ENCODE results near the gene TMEM272. TPM values are rescaled to one million over a fixed set of nuclear protein-coding genes. Genes with fewer than 3 reads are reported as not detected.
A peak's percentile ranks its signal among the peaks of the same experiment; 100 is the strongest.

Gene TMEM272
- total and polyA plus RNA-seq, 7 donors: 0.17 to 0.49 (median 0.27) TPM; not detected in 1

DNA sequence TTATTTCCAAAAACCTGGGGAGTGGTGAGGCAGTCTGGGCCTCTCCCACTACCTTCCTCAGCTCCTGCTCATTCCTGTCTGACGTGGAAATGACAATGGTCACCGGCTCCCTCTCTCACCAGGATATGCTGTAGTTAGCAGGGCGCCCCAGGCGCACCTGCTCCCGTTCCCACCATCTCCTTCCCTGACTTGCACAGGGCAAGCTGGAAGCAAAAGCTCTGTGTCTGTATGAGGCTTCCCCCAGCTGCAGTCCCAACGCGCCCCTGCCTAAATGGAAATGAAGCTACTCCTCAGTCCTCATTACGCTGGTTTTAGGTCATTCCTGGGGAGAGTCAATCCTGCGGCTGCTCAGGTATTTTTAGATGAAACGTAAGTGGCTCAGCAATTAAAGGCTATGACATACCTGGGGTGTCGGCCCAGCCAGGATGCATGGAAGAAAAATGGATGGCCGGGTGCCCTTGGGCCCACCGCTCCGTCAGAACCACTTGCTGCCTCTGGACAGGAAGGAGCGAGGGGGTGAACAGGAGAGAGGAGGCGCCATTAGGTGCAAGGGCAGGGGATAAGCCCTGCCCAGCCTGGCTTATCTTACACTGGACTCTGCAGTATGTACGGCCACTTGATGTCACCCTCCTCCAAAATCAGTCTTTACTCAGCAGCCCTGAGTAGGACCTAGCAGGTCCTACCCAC lies 73.4 kb downstream of the TMEM272 start:
- 90 to 92% (median 90%) methylated on average over 17 of the region's 17 CpGs for WGBS, 3 donors
- no peaks in the 10 kb centered on the region for H3K9me3 ChIP-seq
- ATAC-seq (peak in 2 of 4 donors; percentile 42 to 44), DNase-seq (no peak)
- no peak overlapping the region for H3K27ac ChIP-seq
- no peaks in the 10 kb centered on the region for H3K27me3 ChIP-seq (ENCODE audit: insufficient read depth in 3 of 3, low read length in 2 of 3)
- no peak overlapping the region for H3K4me3 ChIP-seq
- peaks cover 0 to 18% of the 10 kb centered on the region in 2 donors for H3K36me3 ChIP-seq (ENCODE audit: insufficient read depth in 1 of 2, low read depth in 1 of 2)
- H3K4me1 ChIP-seq: no peaks in the 10 kb centered on the region
- intact Hi-C loops (cut with DNase I): no loop called here
- TF ChIP-seq, protein P1, sequence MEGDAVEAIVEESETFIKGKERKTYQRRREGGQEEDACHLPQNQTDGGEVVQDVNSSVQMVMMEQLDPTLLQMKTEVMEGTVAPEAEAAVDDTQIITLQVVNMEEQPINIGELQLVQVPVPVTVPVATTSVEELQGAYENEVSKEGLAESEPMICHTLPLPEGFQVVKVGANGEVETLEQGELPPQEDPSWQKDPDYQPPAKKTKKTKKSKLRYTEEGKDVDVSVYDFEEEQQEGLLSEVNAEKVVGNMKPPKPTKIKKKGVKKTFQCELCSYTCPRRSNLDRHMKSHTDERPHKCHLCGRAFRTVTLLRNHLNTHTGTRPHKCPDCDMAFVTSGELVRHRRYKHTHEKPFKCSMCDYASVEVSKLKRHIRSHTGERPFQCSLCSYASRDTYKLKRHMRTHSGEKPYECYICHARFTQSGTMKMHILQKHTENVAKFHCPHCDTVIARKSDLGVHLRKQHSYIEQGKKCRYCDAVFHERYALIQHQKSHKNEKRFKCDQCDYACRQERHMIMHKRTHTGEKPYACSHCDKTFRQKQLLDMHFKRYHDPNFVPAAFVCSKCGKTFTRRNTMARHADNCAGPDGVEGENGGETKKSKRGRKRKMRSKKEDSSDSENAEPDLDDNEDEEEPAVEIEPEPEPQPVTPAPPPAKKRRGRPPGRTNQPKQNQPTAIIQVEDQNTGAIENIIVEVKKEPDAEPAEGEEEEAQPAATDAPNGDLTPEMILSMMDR (IDR thresholded peaks at IDR 0.05): no peak

DNA sequence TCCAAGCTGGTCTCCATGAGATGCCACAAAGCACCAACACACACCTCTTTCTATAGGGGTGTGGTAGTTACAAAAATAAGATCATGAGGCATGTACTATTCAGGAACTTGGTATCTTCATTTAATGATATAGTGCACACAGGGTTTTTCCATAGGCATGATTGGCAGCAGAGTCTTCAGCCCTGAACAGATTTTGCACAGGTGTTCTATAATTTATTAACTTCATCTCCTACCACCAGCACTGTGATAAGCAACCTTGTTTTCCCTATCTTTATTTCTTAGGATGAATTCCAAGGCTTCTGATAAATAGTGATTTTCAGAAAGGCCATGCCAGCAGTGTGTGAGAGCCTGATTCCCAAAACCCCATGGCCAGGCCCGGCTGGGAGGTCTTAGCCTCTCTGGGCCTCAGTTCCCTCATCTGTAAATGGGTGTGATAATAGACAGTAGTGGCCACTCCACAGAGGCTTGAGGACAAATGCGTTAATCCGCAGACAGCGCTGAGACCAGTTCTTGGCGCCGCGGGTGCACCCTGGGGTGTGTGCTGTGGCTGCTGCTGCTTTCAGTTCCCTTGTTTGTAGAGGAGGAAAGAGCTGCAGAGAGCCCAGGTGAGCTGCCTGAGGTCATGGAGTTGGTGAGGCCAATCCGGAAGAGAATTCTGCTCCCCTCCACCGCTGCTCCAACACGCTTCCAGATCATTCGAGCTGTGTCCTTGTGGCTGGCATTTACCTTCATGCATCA lies 74.1 kb downstream of the TMEM272 start:
- TF ChIP-seq, protein P1 (IDR thresholded peaks at IDR 0.05): no peak
- Histone ChIP-seq H3K9me3 (no peaks in the 10 kb centered on the region), H3K4me3 (no peak overlapping the region), H3K27ac (no peak overlapping the region), H3K36me3 (ENCODE audit: insufficient read depth in 1 of 2, low read depth in 1 of 2) (peaks cover 0 to 18% of the 10 kb centered on the region in 2 donors), H3K4me1 (no peaks in the 10 kb centered on the region), H3K27me3 (ENCODE audit: insufficient read depth in 3 of 3, low read length in 2 of 3) (no peaks in the 10 kb centered on the region)
- ATAC-seq (no peak), DNase-seq (no peak)
- WGBS, 3 donors: 89 to 94% (median 93%) methylated on average over 11 of the region's 11 CpGs
- intact Hi-C loops (cut with DNase I): no loop called here

DNA sequence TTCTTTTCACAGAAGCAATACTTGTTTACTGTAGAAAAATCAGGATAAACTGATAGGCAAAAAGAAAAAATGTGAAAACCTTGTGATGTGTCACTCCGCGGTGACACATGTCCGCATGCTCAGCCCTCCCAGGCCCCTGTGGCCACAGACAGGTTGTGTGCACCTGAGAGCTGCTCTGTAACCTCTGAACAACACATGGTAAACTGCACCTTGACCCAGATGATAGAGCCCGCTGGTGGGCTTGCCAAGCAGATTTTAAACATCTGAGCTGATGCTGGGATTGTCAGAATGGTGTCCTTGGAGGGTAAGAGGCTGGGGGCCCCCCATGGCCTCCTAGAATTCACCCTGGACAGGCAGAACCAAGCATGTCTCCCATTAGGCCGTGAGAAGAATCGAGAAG lies 74.8 kb downstream of the TMEM272 start:
- no peaks in the 10 kb centered on the region for H3K4me1 ChIP-seq
- ATAC-seq (peak in 1 of 4 donors; percentile 41), DNase-seq (no peak)
- no peaks in the 10 kb centered on the region for H3K9me3 ChIP-seq
- H3K27me3 ChIP-seq (ENCODE audit: insufficient read depth in 3 of 3, low read length in 2 of 3): no peaks in the 10 kb centered on the region
- peaks cover 0 to 18% of the 10 kb centered on the region in 2 donors for H3K36me3 ChIP-seq (ENCODE audit: insufficient read depth in 1 of 2, low read depth in 1 of 2)
- H3K4me3 ChIP-seq: no peak overlapping the region
- TF ChIP-seq, protein P1 (IDR thresholded peaks at IDR 0.05): no peak
- 87 to 98% (median 90%) methylated on average over 6 of the region's 6 CpGs for WGBS, 3 donors
- peak overlapping the region; percentile 41 for H3K27ac ChIP-seq
- intact Hi-C loops (cut with DNase I): no loop called here

DNA sequence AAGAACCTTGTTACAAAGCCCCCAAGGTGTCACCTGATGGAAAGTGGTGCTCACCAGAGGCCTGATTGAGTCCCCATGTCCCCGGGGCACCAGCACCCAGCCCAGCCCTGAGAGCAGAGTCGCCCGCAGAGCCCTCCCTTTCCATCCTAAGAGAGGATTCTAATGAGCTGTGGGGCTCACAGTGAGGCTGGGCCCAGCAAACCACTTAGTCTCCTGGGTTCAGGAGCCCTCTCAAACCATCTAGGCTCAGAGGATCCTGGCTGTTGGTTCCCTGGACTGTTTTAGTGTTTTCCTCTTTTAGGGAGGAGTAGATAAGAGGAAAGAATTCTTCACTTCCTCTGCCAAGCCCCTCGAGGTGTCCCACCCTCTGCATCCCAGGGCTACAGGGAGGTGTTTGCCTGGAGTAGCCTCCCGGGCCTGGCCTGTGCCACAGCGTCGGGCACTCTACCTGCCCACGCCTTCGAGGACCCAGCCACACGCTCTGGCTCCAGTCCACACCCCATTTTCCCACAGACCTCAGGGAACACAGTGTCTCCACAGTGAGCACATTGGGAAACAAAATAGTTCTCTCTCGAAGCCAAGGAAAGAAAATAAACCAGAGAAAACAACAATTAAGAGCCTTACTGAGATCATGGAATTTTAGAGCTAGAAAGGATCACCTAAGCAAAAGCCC lies 75.4 kb downstream of the TMEM272 start:
- intact Hi-C loops (cut with DNase I): no loop called here
- no peaks in the 10 kb centered on the region for H3K27me3 ChIP-seq (ENCODE audit: insufficient read depth in 3 of 3, low read length in 2 of 3)
- H3K9me3 ChIP-seq: no peaks in the 10 kb centered on the region
- ATAC-seq: peak in 3 of 4 donors; percentile 58 to 86 (median 70)
- TF ChIP-seq, protein P1 (IDR thresholded peaks at IDR 0.05): no peak
- H3K27ac ChIP-seq: peak overlapping the region; percentile 41
- H3K4me3 ChIP-seq: no peak overlapping the region
- H3K36me3 ChIP-seq (ENCODE audit: insufficient read depth in 1 of 2, low read depth in 1 of 2): peaks cover 0 to 18% of the 10 kb centered on the region in 2 donors
- 46 to 67% (median 49%) methylated on average over 11 of the region's 11 CpGs for WGBS, 3 donors
- DNase-seq: peak; percentile 69 to 84
- H3K4me1 ChIP-seq: no peaks in the 10 kb centered on the region

Measured in psoas muscle (tissue), 8 donors.